HG03342 (cell line): ENCODE results near the gene GPLD1.
"Not testable (repeated sequence)": the region's sequence is repeated elsewhere in the genome, so short reads cannot be mapped to it uniquely, and the experiment has no call there.

Experiments
- ATAC-seq: cut with Tn5 transposase; IDR thresholded peaks from one replicate; pipeline ENCODE4 v1.9.1; 2021; ENCODE audit warnings: mild to moderate bottlenecking, moderate library complexity; ENCODE audit not compliant: unreplicated experiment

The GPLD1 gene

DNA sequence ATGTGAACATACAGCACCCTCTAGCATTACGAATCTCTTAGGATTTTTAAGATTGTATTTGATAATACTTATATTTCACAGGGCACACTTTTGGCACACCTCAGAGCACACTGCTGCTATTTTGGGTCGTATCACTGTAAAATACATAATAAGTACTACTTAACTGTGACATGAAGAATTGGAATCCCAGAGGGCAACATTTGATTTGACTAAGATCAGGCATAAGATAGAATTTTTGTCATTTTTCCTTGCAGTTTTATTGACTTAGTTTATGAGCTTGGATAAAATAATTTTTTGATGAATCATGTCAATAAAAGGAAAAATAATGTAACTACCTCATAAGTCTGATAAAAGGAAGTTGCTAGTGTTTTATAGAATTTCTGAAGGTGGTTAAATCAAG, 64.3 kb downstream of the GPLD1 start:
- no peak for ATAC-seq

- no peak for ATAC-seq
Measured at GRCh38 chr6:24419526-24419925, 69.9 kb downstream of the GPLD1 start.

- ATAC-seq, result peak; percentile 58
Measured at GRCh38 chr6:24415753-24416152, 73.6 kb downstream of the GPLD1 start.

GRCh38 chr6:24414531-24414930, 74.8 kb downstream of the GPLD1 start:
- not testable (repeated sequence) for ATAC-seq

- ATAC-seq, result no peak
Measured at GRCh38 chr6:24412294-24412693, 77.1 kb downstream of the GPLD1 start.

- ATAC-seq, result no peak
Measured at GRCh38 chr6:24410622-24411021, 78.8 kb downstream of the GPLD1 start.

DNA sequence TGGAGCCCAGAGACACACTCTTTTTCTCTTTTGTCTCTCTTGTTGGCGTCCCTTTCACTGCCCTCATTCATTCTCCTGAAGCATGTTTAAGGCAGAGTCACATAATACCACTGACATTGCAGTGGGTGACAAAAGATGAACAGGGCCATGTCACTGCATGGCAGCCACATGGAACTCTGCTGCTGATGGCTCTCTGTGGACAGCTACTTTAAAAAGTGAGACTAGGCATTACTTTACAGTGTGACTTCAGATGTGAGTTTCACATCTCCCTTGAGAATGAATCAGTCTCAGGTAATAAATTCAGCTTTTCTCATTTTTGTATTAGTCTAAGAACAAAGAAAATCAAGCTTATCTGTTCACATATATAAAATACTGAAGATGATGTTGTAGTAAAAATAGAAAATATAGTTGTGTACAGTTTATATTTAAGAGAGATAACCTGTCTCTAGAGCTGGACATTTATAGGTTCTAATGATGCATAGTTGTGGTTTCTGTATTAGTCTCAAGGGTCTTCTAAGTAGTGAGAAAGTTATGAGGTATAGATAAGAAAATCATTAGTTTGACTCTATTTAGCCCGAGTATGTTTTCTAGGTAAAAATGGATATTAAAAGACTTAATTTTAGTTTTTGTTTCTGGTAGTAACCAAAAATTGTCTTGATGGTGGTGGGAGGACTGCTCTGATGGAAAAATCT, 80.5 kb downstream of the GPLD1 start:
- ATAC-seq, result peak; percentile 88

DNA sequence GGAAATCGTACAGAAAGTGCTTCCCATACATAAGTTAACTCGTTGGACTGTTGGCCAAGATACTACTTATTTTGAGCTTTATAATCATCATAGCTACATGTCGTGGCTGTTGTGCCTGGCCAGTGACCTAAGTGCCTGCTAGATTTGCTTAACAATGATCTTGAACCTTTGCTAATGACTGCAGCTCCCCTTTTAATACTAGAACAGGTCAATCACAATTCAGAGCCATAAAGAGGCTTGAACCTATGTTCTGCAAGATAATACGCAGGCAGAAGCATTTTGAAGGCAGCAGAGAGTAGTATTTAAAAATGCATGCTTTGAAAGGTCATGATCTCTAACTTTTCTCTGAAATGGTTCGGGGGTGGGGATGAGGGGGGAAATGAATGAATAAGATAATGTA, 84.1 kb downstream of the GPLD1 start:
- ATAC-seq, result no peak

DNA sequence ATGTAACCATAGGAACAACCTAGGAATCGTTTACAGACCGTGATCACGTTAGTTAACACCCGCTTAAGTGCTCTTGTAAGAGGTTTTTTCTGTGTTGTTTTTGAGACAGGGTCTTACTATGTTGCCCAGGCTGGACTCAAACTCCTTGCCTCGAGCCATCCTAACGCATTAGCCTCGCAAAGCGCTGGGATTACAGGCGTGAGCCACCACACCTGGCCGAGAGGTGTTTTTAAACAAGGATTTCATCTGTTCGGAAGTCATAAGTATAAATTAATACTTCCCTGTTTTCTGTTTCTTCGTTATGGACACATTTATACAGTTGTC, 85.9 kb downstream of the GPLD1 start:
- no peak for ATAC-seq

DNA sequence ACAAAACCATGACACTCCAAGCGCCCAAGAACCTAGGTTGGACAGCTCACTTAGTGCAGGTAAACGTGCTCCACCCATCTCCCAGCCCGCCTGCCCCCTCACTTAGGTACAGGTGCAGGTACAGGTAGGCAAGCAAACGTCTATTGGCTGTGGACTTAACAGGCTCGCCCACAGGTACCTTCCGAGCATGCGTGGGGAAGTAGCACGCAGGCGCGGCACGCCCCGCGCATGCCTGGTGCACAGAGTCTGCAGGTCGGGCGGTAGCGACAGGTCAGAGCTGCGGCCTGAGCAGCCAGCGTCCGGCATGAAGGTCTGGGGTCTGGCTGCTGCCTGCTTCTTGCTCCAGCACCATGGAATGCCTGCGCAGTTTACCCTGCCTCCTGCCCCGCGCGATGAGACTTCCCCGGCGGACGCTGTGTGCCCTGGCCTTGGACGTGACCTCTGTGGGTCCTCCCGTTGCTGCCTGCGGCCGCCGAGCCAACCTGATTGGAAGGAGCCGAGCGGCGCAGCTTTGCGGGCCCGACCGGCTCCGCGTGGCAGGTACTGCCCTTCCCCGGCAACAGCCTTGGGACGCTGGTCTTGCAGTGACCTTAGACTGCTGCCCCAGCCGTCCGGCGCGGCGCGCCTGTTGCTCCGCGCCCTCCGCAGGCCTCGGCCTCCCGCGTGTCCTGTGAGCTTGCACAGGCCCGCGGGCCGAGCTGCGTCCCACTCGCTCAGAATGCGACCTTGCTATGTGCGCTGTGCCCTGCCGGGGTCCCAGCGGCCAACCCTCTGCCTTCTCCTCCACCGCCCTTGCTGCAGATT, 86.5 kb downstream of the GPLD1 start, which contains the start of gene MRS2:
Gene MRS2 (plus strand): TSS at position 240 of the 804 bp plus-strand sequence. CDS start 111 bp downstream, at position 351.
- ATAC-seq, result peak; percentile 87

DNA sequence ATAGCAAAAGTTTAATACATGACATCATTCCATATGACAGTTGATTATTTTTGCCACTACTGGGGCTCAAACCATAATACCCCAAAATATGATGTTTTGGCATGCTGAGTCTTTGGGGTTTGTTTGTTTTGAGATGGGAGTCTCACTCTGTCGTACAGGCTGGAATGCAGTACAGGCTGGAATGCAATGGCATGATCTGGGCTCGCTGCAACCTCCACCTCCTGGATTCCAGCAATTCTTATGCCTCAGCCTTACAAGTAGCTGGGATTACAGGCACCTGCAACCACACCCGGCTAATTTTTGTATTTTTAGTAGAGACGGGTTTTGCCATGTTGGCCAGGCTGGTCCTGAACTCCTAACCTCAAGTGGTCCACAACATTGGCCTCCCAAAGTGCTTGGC, 87.9 kb downstream of the GPLD1 start:
- ATAC-seq, result no peak

- not testable (repeated sequence) for ATAC-seq
Measured at GRCh38 chr6:24400045-24401039, 89.0 kb downstream of the GPLD1 start.

DNA sequence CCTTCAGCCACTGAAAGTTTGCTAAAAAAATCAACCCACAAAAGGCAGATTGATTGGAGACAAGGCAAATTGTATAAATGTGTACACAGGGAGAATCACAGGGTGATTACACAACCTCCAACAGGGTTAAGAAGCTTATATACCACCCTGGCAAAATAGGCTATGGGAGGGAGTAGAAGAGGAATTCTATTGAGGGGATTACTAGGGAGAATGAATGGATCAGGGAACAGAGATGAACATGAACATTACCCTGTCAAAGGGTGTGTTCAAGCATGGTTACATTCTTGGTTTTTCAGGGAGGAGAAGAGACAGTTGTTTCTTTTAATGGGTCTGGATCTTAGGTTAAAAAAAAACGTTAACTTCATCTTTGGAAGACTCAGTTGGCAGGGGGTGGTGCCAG, 91.7 kb downstream of the GPLD1 start:
- ATAC-seq, result no peak

DNA sequence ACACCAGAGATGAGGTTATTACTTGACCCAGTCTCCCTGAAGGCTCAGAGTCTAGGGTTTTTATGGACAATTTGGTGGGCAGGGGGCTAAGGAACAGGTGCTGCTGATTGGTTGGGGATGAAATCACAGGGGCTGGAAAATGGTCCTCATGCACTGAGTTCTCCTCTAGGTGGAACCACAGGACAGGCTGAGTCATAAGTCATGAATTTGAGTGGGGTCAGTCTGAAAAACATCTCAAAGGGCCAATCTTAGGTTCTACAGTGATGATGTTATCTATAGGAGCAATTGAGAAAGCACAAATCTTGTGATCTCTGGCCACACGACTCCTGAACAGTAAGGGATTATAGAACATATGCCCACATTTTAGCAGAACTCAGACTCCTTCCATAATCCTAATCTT, 92.6 kb downstream of the GPLD1 start:
- ATAC-seq, result no peak

GRCh38 chr6:24394780-24395437, 94.5 kb downstream of the GPLD1 start:
- no peak for ATAC-seq

- ATAC-seq, result no peak
Measured at GRCh38 chr6:24394061-24394779, 95.2 kb downstream of the GPLD1 start.

DNA sequence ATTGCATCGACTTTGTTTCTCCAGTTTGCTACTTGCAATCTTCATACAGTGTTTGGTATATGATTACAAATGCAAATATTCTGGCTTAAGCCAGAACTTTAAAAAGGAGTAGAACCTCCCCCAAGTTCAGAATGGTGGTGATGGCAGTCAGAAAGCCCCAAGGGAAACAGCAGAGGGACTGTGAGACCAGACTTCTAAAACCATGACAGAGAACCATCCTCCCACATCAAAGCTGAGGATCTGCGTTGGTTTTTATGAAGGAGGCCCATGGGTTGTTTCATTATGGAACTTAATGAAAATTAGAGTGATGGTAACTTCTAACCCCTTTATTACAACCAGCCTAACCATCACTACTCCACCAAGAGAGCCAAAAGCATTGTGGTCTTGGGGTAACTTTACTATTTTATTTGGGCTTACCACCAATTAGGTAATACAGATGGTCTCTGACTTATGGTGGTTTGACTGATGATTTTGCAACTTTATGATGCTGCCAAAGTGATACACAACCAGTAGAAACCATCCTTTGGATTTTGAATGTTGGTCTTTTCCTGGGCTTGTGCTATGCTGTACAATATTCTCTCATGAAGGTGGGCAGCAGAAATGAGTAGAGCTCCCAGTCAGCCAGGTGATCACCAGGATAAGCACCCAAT, 97.5 kb downstream of the GPLD1 start:
- peak; percentile 90 for ATAC-seq

GRCh38 chr6:24391208-24391607, 98.2 kb downstream of the GPLD1 start:
- ATAC-seq, result no peak

DNA sequence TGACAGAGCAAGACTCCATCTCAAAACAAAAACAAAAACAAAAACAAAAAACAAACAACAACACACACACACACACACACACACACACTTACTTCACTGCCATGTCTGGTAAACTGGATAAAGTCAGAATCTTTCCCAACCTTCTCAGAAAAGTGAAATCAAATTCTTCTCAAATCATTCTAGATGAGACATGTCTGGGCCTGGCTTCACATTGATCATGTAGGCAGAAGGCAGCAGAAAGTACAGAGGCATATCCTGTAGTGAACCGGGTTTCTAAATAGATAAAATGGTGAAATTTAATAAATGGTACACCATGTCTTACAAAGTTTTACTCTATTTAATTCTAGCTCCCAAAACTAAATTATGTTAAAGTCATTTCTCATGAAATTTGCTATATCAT, 101.6 kb downstream of the GPLD1 start:
- no peak for ATAC-seq
